ENCODE results near the gene DNAH10. TPM values are rescaled to one million over a fixed set of nuclear protein-coding genes. Genes with fewer than 3 reads are reported as not detected.

DNAH10 gene
- total RNA-seq, 2 experiments from 2014 or later, result 0.12 to 0.17 TPM

DNA sequence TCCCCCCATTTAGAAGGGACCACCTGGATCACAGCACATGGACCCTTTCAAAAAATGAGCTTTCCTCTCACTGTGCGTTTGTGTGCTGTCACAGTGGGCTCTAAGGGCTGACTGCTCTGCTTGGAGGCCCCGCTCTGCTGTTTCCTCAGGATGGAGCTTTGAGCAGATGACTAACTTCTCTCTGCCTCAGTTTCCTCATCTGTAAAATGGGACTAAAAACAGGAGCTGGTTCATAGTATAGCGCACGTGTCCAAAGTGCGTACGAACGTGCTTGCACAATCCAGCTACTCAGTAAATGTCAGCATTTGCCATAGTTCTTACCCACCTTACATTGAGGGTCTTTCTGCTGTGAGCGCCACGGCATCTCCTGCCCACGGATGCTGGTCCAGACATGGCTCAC is 12.7 kb upstream of the DNAH10 start:
- Mint-ChIP-seq H3K27me3 (no peaks in the 10 kb centered on the region), H3K9me3 (no peaks in the 10 kb centered on the region), H3K27ac (no peak overlapping the region), H3K4me1 (peaks cover 19% of the 10 kb centered on the region), H3K36me3 (ENCODE audit: low read depth) (peaks cover 47% of the 10 kb centered on the region), H3K4me3 (no peak overlapping the region)
- POLR2A ChIA-PET, result no interaction called here
- no peak for DNase-seq
- CTCF ChIA-PET, result interaction anchor here (0.5 kb wide), 1 partner anchor 1766 kb away, joined by 3 read pairs; no protein-coding TSS in a partner anchor

DNA sequence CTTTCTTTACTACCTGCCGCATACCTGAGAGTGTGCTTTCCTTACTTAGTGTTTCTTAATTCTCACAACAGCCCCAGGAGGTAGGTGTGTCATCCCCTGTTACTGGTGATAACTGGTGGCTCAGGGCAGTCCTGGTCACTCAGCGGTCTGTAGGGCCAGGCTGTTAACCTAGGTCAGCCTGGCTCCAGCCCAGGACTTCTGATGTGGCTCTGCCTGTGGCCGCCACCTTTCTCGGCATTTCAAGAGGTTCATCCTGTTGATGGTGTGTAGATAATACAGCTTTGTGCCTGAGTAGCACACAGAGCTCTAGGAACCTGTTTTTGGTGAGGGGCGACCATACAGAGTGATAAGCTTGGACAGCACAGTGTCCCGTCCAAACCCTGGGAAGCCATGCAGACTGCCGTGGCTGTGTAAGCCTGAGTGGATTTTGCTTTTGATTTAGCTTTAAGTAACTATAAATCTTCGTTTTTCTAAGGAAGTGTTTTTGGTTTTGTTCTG is 11.9 kb upstream of the DNAH10 start:
- POLR2A ChIA-PET, result no interaction called here
- Mint-ChIP-seq H3K9me3 (no peaks in the 10 kb centered on the region), H3K36me3 (ENCODE audit: low read depth) (peaks cover 41% of the 10 kb centered on the region)

DNA sequence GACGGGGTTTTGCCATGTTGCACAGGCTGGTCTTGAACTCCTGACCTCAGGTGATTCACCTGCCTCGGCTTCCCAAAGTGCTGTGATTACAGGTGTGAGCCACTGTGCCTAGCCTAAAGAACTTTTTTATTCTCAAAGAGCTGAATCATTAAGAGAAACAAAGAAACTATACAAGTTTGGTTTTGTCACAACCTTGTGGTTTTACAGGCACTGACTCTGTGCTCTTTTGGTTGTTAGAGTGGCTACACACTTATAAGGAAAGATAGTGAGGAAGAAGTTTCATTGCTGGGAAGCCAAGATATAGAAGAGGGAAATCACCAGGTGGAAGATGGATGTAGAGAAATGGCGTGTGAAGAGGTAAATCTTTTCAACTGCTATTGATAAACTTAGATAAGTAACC is 10.1 kb upstream of the DNAH10 start:
- Mint-ChIP-seq H3K27me3 (no peaks in the 10 kb centered on the region), H3K36me3 (ENCODE audit: low read depth) (peaks cover 38% of the 10 kb centered on the region), H3K4me3 (no peak overlapping the region), H3K9me3 (no peaks in the 10 kb centered on the region), H3K27ac (no peak overlapping the region), H3K4me1 (peaks cover 13% of the 10 kb centered on the region)
- no peak for DNase-seq
- POLR2A ChIA-PET, result no interaction called here
- CTCF ChIA-PET, result interaction anchor here (1.2 kb wide), 1 partner anchor 21 kb away, joined by 4 read pairs; no protein-coding TSS in a partner anchor

More for the DNA sequence above, 11.9 kb upstream of the DNAH10 start:
- no peak overlapping the region for H3K4me3 Mint-ChIP-seq
- H3K4me1 Mint-ChIP-seq, result peaks cover 17% of the 10 kb centered on the region
- no peaks in the 10 kb centered on the region for H3K27me3 Mint-ChIP-seq
- DNase-seq, result no peak
- CTCF ChIA-PET, result interaction anchor here (1.1 kb wide), 1 partner anchor 13 kb away, joined by 3 read pairs; no protein-coding TSS in a partner anchor
- H3K27ac Mint-ChIP-seq, result no peak overlapping the region

DNA sequence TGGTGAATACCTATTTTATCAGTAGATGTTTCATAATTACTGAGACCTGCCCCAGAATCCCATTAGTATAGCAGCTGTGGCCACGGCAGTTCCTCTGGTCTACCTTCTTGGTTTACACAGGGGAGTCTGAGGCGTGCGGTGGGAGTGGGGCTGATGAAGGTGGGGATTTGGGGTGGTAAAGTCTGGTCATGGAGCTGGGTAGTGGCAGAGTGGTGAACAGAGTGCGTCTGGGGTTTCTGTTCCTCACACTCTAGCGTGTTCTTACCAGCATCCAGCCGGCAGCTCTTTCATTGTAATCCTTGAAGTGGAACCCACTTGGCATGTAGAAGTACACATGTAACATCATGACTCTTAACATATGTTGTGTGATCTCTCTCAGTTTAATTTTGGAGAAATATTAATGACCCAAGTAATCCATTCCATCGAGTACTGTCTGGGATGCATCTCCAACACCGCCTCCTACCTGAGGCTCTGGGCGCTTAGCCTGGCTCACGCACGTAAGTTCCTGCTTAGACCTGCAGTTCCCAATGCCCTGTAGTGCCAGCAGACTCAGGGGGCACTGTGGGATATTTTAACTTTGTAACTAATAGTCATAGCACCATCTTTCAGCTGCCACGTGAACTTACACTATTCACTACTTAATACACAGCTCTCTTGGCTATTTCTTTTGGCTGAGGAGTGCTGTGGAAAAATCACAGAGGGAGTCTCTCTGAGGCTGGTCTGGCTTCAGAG is 7.9 kb upstream of the DNAH10 start:
- H3K4me1 Mint-ChIP-seq, result peaks cover 3% of the 10 kb centered on the region
- ChIA-PET POLR2A (no interaction called here), CTCF (no interaction called here)
- H3K36me3 Mint-ChIP-seq (ENCODE audit: low read depth), result peaks cover 27% of the 10 kb centered on the region
- DNase-seq, result no peak
- H3K9me3 Mint-ChIP-seq, result no peaks in the 10 kb centered on the region
- H3K4me3 Mint-ChIP-seq, result no peak overlapping the region
- H3K27me3 Mint-ChIP-seq, result no peaks in the 10 kb centered on the region
- no peak overlapping the region for H3K27ac Mint-ChIP-seq

DNA sequence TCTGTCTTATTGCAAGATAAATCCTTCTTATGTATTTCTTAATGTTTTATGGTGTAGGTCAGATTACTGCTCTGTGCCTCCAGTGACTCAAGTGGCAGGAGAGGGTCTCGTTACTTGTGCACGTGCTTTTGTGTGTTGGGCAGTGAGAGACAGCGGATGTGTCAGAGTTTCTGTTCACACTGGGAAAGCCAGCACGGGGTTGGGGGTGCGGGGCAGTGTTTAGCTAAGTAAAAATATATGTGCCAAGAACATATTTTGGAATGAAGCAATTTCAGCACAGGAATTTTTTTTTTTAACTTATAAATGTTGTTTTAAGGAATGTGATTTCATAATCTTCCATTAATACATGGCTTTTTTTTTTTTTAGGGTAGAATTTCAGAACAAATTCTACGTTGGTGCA is 4.5 kb upstream of the DNAH10 start:
- Mint-ChIP-seq H3K36me3 (ENCODE audit: low read depth) (peaks cover 18% of the 10 kb centered on the region), H3K27me3 (no peaks in the 10 kb centered on the region), H3K4me1 (peaks cover 4% of the 10 kb centered on the region), H3K9me3 (no peaks in the 10 kb centered on the region), H3K4me3 (no peak overlapping the region), H3K27ac (no peak overlapping the region)
- DNase-seq, result no peak
- ChIA-PET CTCF (interaction anchor here (1.6 kb wide), 1 partner anchor 14 kb away, joined by 3 read pairs; no protein-coding TSS in a partner anchor), POLR2A (no interaction called here)

DNA sequence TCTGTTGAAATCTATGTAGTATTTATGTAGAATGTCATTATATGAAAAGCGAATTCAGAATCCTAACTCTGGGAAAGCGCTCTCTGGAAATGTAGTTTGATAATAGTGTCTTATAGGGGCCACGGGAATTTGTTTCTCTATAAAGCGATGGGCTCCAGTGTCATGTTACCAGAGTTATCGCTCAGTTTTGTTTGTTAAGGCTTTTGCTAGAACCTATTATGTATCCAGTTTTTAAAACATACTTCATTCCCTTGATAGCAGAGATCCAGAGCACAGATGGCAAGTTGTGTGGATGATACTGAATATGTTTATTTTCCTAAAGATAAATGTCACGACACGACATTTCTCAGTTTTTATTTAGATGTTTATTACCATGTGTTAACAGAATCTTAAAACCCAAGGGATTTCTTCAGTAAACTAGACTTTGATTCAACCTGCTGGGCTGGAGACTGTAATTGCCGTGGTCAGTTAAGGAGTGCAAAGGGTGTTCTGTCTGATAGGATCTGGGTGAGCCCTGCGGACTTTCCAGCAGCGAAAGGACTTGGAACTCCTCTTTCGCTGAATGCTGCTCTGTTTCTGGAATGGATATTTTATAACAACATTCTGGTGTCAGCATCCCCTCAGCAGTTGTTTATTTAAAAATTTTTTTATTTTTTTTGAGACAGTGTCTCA is 1.7 kb upstream of the DNAH10 start:
- Mint-ChIP-seq H3K27me3 (peaks cover 2% of the 10 kb centered on the region), H3K9me3 (no peaks in the 10 kb centered on the region), H3K4me1 (peaks cover 9% of the 10 kb centered on the region), H3K4me3 (no peak overlapping the region), H3K36me3 (ENCODE audit: low read depth) (peaks cover 9% of the 10 kb centered on the region), H3K27ac (no peak overlapping the region)
- POLR2A ChIA-PET, result no interaction called here
- no peak for DNase-seq
- CTCF ChIA-PET, result no interaction called here

DNA sequence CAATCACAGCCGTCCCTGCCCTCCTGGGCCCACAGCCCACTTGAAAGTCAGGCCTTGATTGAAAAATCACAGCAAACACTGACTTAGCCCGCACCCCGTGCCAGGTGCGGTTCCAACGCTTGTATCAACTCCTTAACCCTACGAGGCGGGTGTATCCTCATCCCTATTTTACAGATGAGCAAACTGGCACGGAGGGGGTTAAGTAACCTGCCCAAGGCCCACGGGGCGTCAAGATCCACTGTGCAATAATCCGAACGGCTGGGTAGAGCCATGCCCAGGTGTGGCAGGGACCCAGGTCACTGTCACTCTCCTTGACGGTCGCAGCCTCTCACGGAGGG is 583 bp downstream of the DNAH10 start:
- Mint-ChIP-seq H3K27ac (no peak overlapping the region), H3K27me3 (peaks cover 6% of the 10 kb centered on the region), H3K9me3 (no peaks in the 10 kb centered on the region), H3K4me3 (peak overlapping the region; percentile 76), H3K4me1 (peaks cover 14% of the 10 kb centered on the region), H3K36me3 (ENCODE audit: low read depth) (peaks cover 7% of the 10 kb centered on the region)
- ChIA-PET POLR2A (no interaction called here), CTCF (interaction anchor here (0.9 kb wide), 1 partner anchor 12 kb away, joined by 3 read pairs; no protein-coding TSS in a partner anchor)
- DNase-seq, result no peak

DNA sequence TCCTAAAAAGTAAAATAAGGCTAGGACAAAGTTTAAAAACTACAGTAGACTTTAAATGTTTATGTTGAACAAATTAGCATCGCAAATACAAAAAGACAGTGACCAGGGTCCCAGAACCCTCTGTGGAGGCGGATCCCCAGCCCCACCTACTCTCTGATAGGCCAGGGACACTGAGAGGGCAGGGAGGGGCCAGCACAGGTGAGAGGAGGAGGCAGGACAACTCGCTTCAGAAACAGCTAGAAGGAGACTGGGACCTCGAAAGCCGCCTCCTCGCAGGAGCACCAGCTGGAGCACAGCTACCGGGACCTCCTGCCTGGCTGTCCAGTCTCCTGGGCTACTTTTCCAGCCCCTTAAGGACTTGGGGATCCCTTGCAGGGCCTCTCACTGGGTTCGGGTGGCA is 992 bp downstream of the DNAH10 start:
- no peaks in the 10 kb centered on the region for H3K9me3 Mint-ChIP-seq
- H3K4me1 Mint-ChIP-seq, result peaks cover 17% of the 10 kb centered on the region
- no peak overlapping the region for H3K27ac Mint-ChIP-seq
- POLR2A ChIA-PET, result no interaction called here
- H3K4me3 Mint-ChIP-seq, result peak overlapping the region; percentile 76
- peaks cover 6% of the 10 kb centered on the region for H3K27me3 Mint-ChIP-seq
- DNase-seq, result no peak
- peaks cover 7% of the 10 kb centered on the region for H3K36me3 Mint-ChIP-seq (ENCODE audit: low read depth)
- CTCF ChIA-PET, result interaction anchor here (0.9 kb wide), 1 partner anchor 12 kb away, joined by 3 read pairs; no protein-coding TSS in a partner anchor

DNA sequence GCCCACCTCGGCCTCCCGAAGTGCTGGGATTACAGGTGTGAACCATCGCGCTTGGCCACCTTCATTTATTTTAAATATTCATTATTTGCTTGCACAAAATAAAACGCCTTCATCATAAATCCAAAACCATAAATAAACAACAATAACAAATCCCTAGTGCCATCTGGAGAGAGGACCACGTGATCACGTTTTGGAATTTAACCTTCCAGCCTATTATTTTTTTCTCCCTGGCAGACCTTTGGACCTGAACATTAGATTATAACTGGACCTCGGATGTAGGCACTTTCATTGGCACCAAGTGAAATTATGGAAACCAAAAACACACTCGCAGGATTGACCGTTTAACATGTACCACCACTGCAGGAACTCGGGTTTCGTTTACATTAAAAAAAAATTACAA is 2.0 kb downstream of the DNAH10 start:
- ChIA-PET POLR2A (no interaction called here), CTCF (no interaction called here)
- DNase-seq, result no peak
- Mint-ChIP-seq H3K4me3 (no peak overlapping the region), H3K4me1 (peaks cover 21% of the 10 kb centered on the region), H3K27me3 (peaks cover 6% of the 10 kb centered on the region), H3K36me3 (ENCODE audit: low read depth) (peaks cover 7% of the 10 kb centered on the region), H3K9me3 (no peaks in the 10 kb centered on the region), H3K27ac (no peak overlapping the region)

DNA sequence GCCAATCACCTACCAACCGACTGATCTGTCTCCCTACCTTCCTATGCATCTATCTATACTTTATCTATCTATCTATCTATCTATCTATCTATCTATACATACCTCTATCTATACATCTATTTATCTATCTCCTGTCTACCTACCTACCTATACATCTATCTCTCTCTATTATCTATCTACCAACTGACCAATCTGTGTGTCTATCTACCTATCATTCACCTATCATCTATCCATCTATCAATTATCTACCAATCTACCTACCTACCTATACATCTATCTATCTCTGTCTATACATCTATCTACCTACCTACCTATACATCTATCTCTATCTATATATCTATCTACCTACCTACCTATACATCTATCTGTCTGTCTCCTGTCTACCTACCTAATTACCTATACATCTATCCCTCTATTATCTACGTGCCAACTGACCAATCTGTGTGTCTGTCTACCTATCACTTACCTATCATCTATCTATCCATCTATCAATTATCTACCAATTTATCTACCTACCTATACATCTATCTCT is 3.5 kb downstream of the DNAH10 start:
- peaks cover 21% of the 10 kb centered on the region for H3K4me1 Mint-ChIP-seq

DNA sequence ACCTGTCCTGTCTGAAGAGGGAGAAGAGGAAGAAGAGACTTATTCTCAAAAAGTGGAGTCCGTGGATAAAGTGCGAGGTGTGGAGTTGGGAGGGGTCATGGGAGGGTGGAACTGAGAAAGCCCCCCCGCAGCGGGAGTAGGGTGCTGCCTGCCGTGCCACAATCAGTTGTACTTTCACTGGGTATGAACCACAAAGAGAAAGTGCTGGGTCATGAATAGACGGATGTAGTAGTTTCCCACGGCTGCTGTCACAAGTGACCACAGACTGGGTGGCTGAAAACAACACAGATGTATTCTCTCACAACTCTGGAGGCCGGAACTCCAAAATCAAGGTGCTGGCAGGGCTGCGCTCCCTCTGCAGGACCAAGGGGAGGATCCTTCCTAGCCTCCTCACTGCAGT is 5.5 kb downstream of the DNAH10 start:
- H3K27ac Mint-ChIP-seq, result no peak overlapping the region
- no peak overlapping the region for H3K4me3 Mint-ChIP-seq
- ChIA-PET CTCF (no interaction called here), POLR2A (no interaction called here)
- peak; percentile 44 for DNase-seq
- H3K36me3 Mint-ChIP-seq (ENCODE audit: low read depth), result no peaks in the 10 kb centered on the region
- peaks cover 16% of the 10 kb centered on the region for H3K4me1 Mint-ChIP-seq
- H3K9me3 Mint-ChIP-seq, result no peaks in the 10 kb centered on the region
- H3K27me3 Mint-ChIP-seq, result peaks cover 10% of the 10 kb centered on the region

More for the DNA sequence above, 3.5 kb downstream of the DNAH10 start:
- Mint-ChIP-seq H3K9me3 (no peaks in the 10 kb centered on the region), H3K36me3 (ENCODE audit: low read depth) (no peaks in the 10 kb centered on the region), H3K27ac (no peak overlapping the region), H3K4me3 (no peak overlapping the region), H3K27me3 (peaks cover 8% of the 10 kb centered on the region)
- CTCF ChIA-PET, result no interaction called here
- POLR2A ChIA-PET, result no interaction called here
- DNase-seq, result no peak

DNA sequence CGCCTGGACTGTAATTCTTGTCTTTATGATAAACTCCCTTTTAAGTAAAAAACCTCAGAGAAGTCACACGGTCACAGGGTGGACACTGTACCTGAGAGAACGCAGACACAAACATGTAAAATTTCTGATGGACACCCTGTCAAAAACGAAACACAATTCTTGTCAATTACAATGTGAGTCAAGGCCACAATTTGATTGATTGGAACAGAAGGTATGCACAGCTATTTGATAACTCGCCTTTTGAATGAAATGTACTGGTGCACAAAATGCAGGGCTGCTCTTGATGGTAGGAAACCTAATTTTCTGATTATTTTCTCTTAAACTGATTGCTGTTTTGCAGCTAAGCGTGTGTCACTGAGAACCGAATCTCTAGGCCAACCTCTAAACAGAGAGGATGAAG is 9.2 kb downstream of the DNAH10 start:
- no peak overlapping the region for H3K4me3 Mint-ChIP-seq
- no peak overlapping the region for H3K27ac Mint-ChIP-seq
- peaks cover 8% of the 10 kb centered on the region for H3K27me3 Mint-ChIP-seq
- peaks cover 13% of the 10 kb centered on the region for H3K9me3 Mint-ChIP-seq
- ChIA-PET POLR2A (no interaction called here), CTCF (interaction anchor here (0.7 kb wide), 1 partner anchor 193 kb away, joined by 3 read pairs; no protein-coding TSS in a partner anchor)
- no peaks in the 10 kb centered on the region for H3K36me3 Mint-ChIP-seq (ENCODE audit: low read depth)
- DNase-seq, result no peak
- peaks cover 12% of the 10 kb centered on the region for H3K4me1 Mint-ChIP-seq

DNA sequence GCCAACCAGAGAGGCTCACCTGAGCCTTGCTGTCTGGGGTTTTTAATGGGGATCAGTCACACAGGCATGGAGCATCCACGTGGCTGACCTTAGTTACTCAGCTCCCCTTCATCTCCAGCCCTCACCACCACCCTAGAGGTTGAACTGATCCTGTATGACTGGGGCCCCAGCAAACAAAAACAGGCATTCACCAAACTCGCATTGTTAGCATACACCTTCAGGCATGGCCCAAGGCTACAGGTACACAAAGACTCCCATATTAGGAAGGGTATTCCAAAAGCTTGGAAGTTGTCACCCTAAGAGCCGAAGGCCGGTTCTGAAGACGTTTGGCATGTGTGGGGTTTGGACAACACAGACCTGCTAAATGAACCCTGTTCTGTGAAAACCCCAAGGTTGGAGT is 10.0 kb downstream of the DNAH10 start:
- CTCF ChIA-PET, result interaction anchor here (1.0 to 1.2 kb wide), 2 partner anchors 10 to 17 kb away, joined by 4 read pairs; no protein-coding TSS in a partner anchor
- Mint-ChIP-seq H3K27me3 (peaks cover 8% of the 10 kb centered on the region), H3K4me3 (no peak overlapping the region), H3K9me3 (peaks cover 13% of the 10 kb centered on the region), H3K27ac (no peak overlapping the region), H3K4me1 (peaks cover 12% of the 10 kb centered on the region), H3K36me3 (ENCODE audit: low read depth) (no peaks in the 10 kb centered on the region)
- no peak for DNase-seq
- POLR2A ChIA-PET, result no interaction called here

Data from activated CD4-positive, alpha-beta T cell treated with anti-CD3 and anti-CD28 coated beads, Interleukin-2, amount 10 ng/mL, durations not matched to agents 7 days and 5 days (primary cell).